ENCODE measurements around the gene MARVELD2. TPM values are rescaled to one million over a fixed set of nuclear protein-coding genes. Genes with fewer than 3 reads are reported as not detected.
"Not testable (repeated sequence)": the region's sequence is repeated elsewhere in the genome, so short reads cannot be mapped to it uniquely, and the experiment has no call there.

The MARVELD2 gene
- total RNA-seq, 1 donor from 2014 or later: 0.62 TPM

- DNase-seq (ENCODE audit: low spot score); intact Hi-C loops (cut with DNase I): not testable (repeated sequence)
Observed at GRCh38 chr5:69435276-69435884, 20.5 kb downstream of the MARVELD2 start.

GRCh38 chr5:69444127-69444754 lies 29.3 kb downstream of the MARVELD2 start:
- intact Hi-C loops (cut with DNase I): no loop called here
- no peak for DNase-seq (ENCODE audit: low spot score)

GRCh38 chr5:69449511-69449910 lies 34.6 kb downstream of the MARVELD2 start:
- DNase-seq (ENCODE audit: low spot score): no peak
- intact Hi-C loops (cut with DNase I): no loop called here

GRCh38 chr5:69450116-69450515 lies 35.2 kb downstream of the MARVELD2 start:
- intact Hi-C loops (cut with DNase I): no loop called here

GRCh38 chr5:69450527-69450926 lies 35.6 kb downstream of the MARVELD2 start:
- DNase-seq (ENCODE audit: low spot score); intact Hi-C loops (cut with DNase I): not testable (repeated sequence)

More at GRCh38 chr5:69450116-69450515, 35.2 kb downstream of the MARVELD2 start:
- no peak for DNase-seq (ENCODE audit: low spot score)

- DNase-seq (ENCODE audit: low spot score): no peak
- intact Hi-C loops (cut with DNase I): no loop called here
Observed at GRCh38 chr5:69451941-69452647, 37.2 kb downstream of the MARVELD2 start.

GRCh38 chr5:69453487-69453886 lies 38.6 kb downstream of the MARVELD2 start:
- intact Hi-C loops (cut with DNase I): not testable (repeated sequence)

GRCh38 chr5:69454460-69455249 lies 39.7 kb downstream of the MARVELD2 start:
- intact Hi-C loops (cut with DNase I): no loop called here
- DNase-seq (ENCODE audit: low spot score): no peak

More at GRCh38 chr5:69453487-69453886, 38.6 kb downstream of the MARVELD2 start:
- not testable (repeated sequence) for DNase-seq (ENCODE audit: low spot score)

GRCh38 chr5:69455428-69455988 lies 40.6 kb downstream of the MARVELD2 start:
- DNase-seq (ENCODE audit: low spot score); intact Hi-C loops (cut with DNase I): not testable (repeated sequence)

GRCh38 chr5:69462170-69462569 lies 47.3 kb downstream of the MARVELD2 start:
- DNase-seq (ENCODE audit: low spot score): no peak
- intact Hi-C loops (cut with DNase I): no loop called here

- DNase-seq (ENCODE audit: low spot score); intact Hi-C loops (cut with DNase I): not testable (repeated sequence)
Observed at GRCh38 chr5:69466375-69466774, 51.5 kb downstream of the MARVELD2 start.

- intact Hi-C loops (cut with DNase I): no loop called here
- DNase-seq (ENCODE audit: low spot score): no peak
Observed at GRCh38 chr5:69467442-69468225, 52.7 kb downstream of the MARVELD2 start.

GRCh38 chr5:69468631-69469030 lies 53.7 kb downstream of the MARVELD2 start:
- DNase-seq (ENCODE audit: low spot score): no peak
- intact Hi-C loops (cut with DNase I): no loop called here

- DNase-seq (ENCODE audit: low spot score); intact Hi-C loops (cut with DNase I): not testable (repeated sequence)
Observed at GRCh38 chr5:69471516-69471915, 56.6 kb downstream of the MARVELD2 start.

GRCh38 chr5:69472535-69473143 lies 57.7 kb downstream of the MARVELD2 start:
- intact Hi-C loops (cut with DNase I); DNase-seq (ENCODE audit: low spot score): not testable (repeated sequence)

- DNase-seq (ENCODE audit: low spot score): no peak
- intact Hi-C loops (cut with DNase I): no loop called here
Observed at GRCh38 chr5:69477170-69477569, 62.3 kb downstream of the MARVELD2 start.

GRCh38 chr5:69478296-69478695 lies 63.4 kb downstream of the MARVELD2 start:
- intact Hi-C loops (cut with DNase I): not testable (repeated sequence)

GRCh38 chr5:69484891-69485290 lies 70.0 kb downstream of the MARVELD2 start:
- intact Hi-C loops (cut with DNase I): no loop called here
- DNase-seq (ENCODE audit: low spot score): no peak

More at GRCh38 chr5:69478296-69478695, 63.4 kb downstream of the MARVELD2 start:
- not testable (repeated sequence) for DNase-seq (ENCODE audit: low spot score)
